ENCODE results near the gene MREG.
"Not testable (repeated sequence)": the region's sequence is repeated elsewhere in the genome, so short reads cannot be mapped to it uniquely, and the experiment has no call there.

MREG gene

DNA sequence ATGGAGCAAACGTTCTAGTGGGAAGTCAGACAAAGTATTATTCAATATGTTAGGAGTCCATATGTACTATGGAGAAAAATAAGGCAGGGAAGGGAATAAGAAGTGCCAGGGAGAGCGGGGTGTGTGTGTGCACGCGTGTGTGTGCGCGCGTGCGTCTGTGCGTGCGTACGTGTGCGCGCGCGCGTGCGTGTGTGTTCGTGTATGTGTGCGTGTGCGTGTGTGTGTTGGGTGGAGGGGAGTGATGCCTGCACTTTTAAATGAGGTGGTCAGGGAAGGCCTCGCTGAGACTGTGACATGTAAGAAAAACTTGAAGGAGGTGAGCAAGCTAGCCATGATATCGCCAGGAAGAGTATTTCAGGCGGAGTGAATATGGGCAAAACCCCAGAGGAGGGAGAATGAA, 1.6 kb upstream of the MREG start:
- TF ChIP-seq CTCF (IDR thresholded peaks at IDR 0.05; ENCODE audit: control insufficient read depth, extremely low read depth, insufficient read depth) = no peak
- H3K4me3 ChIP-seq (ENCODE audit: low read depth, low read length) = no peak overlapping the region
- DNase-seq (ENCODE audit: low read depth) = no peak

- DNase-seq (ENCODE audit: low read depth) = no peak
- TF ChIP-seq CTCF (IDR thresholded peaks at IDR 0.05; ENCODE audit: control insufficient read depth, extremely low read depth, insufficient read depth) = no peak
- no peak overlapping the region for H3K4me3 ChIP-seq (ENCODE audit: low read depth, low read length)
Measured at GRCh38 chr2:216014006-216014405, 655 bp upstream of the MREG start.

- no peak for TF ChIP-seq CTCF (IDR thresholded peaks at IDR 0.05; ENCODE audit: control insufficient read depth, extremely low read depth, insufficient read depth)
- peak overlapping the region; percentile 67 for H3K4me3 ChIP-seq (ENCODE audit: low read depth, low read length)
- DNase-seq (ENCODE audit: low read depth) = no peak
Measured at GRCh38 chr2:216012830-216013079, 596 bp downstream of the MREG start.

GRCh38 chr2:216012133-216012829, 1.1 kb downstream of the MREG start:
- H3K4me3 ChIP-seq (ENCODE audit: low read depth, low read length) = peak overlapping the region; percentile 67
- no peak for TF ChIP-seq CTCF (IDR thresholded peaks at IDR 0.05; ENCODE audit: control insufficient read depth, extremely low read depth, insufficient read depth)
- no peak for DNase-seq (ENCODE audit: low read depth)

DNA sequence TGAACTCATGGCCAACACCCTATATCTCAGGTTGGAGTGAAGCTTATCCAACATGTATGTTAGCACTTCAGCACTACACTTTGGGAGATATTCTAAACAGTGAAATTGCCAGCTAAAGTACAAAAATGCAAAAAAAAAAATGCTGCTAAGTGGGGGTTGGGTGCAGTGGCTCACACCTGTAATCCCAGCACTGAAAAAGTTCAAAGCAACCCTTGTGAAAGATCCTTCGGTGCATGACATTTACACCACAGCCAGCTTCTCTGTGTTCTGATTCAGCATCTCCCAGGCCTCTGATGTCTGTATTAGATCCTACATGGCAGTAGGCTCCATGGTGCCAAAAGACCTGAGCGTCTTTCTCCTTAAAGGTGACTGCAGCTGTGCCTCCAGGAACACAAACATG, 4.1 kb downstream of the MREG start:
- not testable (repeated sequence) for DNase-seq (ENCODE audit: low read depth); H3K4me3 ChIP-seq (ENCODE audit: low read depth, low read length)

GRCh38 chr2:216008387-216008786, 5.0 kb downstream of the MREG start:
- no peak overlapping the region for H3K4me3 ChIP-seq (ENCODE audit: low read depth, low read length)
- no peak for TF ChIP-seq CTCF (IDR thresholded peaks at IDR 0.05; ENCODE audit: control insufficient read depth, extremely low read depth, insufficient read depth)
- DNase-seq (ENCODE audit: low read depth) = no peak

- H3K4me3 ChIP-seq (ENCODE audit: low read depth, low read length) = no peak overlapping the region
- no peak for TF ChIP-seq CTCF (IDR thresholded peaks at IDR 0.05; ENCODE audit: control insufficient read depth, extremely low read depth, insufficient read depth)
- DNase-seq (ENCODE audit: low read depth) = no peak
Measured at GRCh38 chr2:216006164-216006663, 7.1 kb downstream of the MREG start.
